Stimulated activated CD4-positive, alpha-beta T cell treated with anti-CD3 and anti-CD28 coated beads, Interleukin-12 subunit alpha, Interleukin-12 subunit beta, amount 100 ng/mL, for 4 hours (primary cell): ENCODE results near the gene DDIAS.

Experiments
- DNase-seq: peaks from one replicate; pipeline ENCODE4 v3.0.0-alpha.2; 2020

The DDIAS gene

DNA sequence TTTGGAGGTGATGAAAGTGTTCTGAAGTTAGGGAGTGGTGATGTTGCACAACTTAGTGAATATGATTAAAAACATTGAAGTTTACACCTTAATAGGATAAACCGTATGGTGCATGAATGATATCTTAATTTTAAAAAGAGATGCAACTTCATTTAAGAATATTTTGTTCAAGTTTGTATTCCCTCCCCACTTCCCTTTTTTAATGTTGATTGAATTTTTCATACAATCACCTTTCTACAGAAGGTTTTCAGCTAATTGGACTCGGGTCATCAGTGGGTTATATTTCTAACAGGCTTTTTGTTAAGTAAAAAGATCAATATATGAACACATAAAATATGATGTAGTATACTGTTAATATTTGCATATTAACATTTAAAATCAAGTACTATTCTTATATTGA lies 72.6 kb downstream of the DDIAS start:
- DNase-seq, result no peak

DNA sequence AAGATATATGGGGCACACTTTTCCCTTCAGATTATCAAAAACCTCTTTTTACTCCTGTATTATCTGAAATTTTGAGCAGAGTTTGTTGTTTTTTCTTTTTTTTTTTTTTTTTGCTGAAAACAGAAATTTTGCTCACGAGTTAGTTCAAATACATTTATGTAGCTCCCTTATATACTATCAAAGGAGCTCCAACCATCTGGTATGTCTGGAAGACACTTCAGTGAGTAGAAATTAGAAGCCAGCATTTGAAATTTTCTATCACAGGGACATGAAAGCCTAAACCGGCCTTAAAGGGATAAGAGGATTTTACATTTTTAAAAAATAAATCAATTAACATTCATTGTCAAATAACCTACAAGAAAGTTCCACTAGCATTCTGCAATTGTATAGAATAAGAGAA lies 73.3 kb downstream of the DDIAS start:
- DNase-seq, result no peak

DNA sequence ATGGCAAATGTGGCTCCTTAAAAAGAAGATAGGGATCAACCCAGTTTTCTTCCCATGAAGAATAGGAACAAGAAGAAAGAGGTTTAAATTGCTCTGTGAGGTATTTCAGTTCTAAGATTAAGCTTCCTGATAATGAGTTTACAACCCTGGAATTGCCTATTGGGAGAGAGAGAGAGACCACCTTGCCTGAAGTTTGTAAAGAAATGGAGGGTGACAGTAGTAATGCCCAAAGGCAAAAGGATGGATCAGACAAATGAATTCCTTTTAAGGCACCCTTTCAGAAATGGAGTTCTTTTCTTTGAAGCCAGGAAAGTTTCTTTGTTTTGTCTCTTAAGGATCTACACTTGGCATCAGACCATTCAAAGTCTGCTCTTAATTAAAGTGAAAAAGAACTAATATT lies 74.3 kb downstream of the DDIAS start:
- no peak for DNase-seq

DNA sequence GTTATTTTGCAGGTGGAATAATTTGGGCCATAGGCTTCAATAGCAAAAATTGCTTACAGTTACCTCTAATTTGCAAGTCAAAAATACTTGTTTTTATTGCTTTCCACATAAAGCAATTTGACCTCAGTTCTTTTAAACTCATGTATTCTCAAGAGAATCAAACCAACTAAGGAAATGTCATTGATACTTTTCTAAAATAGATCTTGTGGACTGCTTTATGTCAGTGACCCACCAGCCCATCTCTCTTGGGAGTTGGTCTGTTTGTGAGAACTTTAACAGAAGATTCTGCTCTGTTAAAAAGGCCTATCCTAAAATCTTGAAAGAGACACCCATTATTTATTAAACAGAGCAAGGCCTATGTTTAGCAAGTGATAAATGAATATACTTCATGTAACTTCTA lies 75.2 kb downstream of the DDIAS start:
- DNase-seq, result no peak

DNA sequence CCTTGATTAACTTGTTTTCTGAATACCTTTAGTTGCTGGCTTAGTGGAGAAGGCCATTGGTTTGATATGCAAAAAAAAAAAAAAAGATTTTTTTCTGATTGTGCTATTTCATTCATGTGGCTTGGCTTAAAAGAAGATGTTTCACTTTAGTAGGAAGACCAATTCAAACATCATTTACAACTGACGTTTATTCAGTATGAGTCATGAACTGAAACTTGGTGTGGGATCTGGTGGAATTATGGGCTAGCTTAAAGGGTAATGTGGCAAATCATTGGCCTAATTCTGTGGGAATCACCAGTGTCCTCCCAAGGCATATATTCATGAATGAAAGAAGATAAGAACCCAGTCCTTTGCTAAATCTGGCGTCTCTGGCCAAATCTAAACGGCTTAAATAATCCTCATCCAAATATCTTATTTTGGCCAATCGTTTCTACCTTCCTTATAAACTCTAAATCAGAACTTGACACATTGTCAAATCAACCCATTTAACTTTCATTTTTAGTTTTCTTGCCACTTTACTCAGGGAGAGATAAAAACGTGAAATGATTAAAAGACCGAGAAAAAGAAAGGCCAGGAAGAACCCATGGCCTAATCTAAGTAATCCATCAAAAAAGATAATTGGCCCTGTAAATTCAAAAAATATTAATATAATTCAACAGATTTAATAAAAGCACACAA lies 77.0 kb downstream of the DDIAS start:
- no peak for DNase-seq

DNA sequence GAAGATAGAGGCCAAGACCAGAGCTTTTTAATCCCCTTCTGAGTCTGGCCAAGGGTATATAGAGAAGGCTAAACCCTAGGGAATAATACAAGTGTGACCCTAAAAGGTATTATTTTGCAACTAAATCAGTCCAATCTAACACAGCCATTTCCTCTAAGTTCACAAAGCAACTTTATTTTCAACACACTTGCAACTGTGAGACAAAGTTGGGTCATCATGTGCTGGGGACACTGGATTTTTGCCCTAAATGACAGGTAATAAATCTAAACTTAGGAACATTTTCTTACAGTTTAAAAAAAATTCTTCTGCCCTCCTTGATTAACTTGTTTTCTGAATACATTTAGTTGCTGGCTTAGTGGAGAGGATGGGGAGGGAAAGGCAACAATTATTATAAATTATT lies 78.3 kb downstream of the DDIAS start:
- DNase-seq, result no peak

DNA sequence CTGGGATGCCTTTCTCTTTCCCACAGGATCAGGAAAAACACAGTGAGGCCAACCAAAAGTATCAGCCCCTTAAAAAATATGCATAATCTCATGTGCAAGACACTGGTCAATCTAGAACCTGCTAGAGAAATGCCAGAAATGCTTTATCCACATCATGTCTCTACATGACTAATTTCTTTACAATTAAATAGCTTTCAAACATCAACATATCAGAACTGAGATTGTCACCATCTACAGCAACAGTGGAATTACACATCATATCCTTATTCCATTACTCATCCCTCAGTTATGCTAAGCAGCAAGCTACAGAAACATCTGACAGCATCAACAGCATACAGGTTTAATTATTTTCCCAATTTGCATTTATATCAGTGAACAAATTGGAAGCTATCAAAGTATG lies 78.8 kb downstream of the DDIAS start:
- DNase-seq, result no peak

DNA sequence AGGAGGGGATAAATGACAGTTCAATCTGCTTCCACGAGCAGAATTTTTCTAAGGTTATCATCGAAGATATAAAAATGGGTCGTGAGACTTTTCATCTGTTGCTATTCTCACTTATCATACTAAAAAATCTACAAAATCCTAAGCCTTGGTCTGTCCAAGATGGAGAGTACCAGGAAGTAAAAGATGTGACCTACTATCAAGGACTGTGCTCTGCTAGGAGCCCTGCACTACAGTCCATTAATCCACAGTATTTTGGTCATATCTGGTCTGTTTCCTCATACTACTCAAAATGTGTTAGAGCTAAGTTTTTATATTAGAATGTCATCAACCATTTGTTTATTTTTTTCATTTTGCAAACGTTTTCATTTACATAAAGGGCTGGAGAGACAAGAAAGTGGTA lies 79.4 kb downstream of the DDIAS start:
- DNase-seq, result no peak

DNA sequence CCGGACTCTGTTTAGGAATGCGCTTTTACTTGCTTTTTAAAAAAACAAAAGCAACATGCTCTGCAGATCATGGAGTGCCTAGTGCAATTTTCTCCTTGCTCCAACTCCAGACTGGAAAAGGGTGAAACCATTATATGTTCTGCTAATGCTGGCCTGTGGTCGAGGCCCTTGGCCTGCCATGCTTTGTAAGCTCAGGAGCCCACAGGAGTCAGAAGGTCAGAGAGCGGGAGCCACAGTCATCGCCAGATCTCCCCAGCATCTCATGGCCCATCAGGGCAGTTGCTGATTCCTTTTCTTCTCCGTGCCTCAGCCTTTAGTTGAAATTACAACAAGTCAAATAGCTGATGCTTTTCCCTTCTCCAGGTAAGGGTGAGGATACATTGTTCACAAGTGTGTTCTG lies 80.3 kb downstream of the DDIAS start:
- DNase-seq, result no peak
